UCSD-AML1 (cell line): ENCODE results near the gene EIF3L.

Experiments used
- DNase-seq: peaks from one replicate; lab custom pipeline; 2025; ENCODE audit not compliant: unreplicated experiment; lab: John Stamatoyannopoulos, UW

EIF3L gene

DNA sequence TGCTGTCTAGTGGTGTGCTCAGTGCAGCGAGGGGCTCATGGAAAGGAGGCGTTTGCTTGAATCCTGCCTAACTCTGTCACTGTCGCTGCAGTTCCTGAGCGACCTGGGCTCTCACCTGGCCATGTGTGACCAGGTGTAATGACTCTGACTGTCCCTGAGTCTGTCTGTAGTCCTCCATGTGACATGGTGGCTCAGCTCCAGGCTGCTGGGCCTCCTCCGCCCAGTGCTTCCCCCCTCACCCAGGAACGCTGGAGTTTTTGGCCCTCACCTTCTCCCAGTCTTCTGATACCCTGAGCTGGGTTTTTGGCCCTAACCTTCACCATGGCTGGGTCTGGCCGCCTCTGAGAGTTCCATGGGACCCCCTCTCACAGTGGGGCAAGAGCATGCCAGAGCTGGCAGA, 77.1 kb downstream of the EIF3L start:
- no peak for DNase-seq

DNA sequence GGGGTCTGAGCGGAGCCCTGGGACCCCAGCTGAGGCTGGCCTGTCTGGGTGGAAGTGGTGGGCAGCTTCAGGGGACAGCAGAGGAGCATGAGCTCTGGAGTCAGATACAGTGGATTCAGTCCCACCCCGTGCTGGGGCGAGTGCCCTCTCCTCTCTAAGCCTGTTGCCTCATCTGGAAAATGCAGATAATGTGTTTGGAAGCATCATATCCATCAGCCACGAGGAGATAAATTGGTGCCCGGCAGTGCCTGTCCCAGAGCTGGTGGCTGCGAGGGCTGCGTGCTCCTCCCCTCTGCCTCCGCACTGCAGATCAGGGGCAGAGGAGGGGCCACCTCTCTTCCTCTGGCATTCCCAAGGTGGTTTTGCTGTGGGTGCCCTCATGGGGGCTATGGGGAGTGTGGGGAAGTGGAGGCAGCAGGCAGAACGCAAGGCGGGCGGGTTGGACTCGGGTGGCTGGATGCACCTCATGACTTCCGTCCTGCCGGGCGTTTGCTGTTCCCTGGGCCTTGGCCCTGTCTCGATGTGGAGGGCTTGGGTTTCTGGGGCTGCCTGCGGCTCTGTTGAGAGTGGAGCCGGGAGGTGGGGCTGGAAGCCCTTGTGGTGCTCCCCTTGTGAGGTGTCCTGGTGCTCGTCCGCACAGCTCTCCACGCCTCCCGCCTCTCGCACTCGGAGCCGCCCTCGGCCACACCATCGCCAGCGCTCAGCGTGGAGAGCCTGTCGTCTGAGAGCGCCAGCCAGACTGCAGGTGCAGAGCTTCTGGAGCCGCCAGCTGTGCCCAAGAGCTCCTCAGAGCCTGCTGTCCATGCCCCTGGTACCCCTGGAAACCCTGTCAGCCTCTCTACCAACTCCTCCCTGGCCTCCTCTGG, 77.8 kb downstream of the EIF3L start:
- DNase-seq: no peak

DNA sequence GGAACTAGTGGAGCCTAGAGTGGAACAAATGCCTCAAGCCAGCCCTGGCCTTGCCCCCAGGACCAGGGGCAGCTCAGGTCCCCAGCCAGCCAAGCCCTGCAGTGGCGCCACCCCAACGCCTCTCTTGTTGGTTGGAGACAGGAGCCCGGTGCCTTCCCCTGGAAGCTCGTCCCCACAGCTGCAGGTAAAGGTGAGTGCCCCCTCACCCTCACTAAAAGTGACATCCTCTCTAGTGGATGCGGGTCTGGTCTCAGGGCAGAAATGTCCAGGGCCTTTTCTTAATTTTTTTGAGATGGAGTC, 78.4 kb downstream of the EIF3L start:
- DNase-seq: no peak

DNA sequence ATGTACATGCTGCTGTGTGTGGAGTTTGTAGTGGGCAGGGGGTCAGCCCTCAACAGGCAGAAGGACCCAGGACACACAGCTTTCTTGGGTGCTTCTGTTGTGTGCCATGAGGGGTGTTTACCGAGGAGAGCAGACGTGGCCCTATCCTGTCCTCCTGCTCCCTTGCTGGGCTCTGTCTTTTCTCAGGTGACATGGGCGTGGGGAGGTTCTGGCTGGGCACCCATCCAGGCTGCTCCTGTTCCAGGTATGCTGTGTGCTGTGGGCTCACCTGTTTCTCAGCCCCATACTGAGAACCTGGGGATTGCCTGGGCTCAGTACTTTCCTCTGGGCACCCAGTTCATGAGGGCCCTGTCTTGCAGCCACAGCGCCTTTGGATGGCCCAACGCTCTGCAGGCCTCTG, 80.2 kb downstream of the EIF3L start:
- no peak for DNase-seq

DNA sequence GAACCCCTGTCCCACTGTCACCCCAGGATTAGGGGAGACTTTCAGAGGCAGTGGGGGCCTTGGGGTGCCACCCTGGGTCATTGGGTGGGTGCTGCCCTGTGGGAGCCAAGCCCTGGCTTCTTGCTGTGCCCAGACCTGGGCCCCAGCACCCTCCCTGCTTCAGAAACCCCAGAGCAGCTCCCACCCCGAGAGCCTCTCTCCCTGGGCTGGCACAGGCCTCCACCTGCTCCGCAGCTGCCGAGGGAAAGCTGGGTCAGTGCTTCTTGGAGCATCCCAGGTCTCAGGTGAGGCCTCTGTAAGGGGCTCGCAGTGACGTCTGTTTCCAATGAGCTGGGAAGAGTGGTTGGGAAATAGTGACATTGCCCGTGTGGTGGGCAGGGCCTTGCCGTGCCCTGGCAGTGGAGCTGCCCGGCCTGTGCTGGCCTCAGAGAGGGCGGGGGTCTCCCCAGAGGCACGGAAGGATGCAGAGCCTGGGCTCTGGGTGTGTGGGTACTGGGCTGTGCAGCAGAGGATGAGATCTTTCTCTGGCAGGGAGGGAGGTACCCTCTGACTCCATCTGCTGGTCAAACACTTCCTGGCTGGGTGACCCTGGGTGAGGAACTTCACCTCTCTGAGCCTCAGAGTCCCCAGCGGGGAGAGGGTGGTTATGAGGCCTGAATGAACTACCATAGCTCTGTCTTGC, 81.2 kb downstream of the EIF3L start:
- DNase-seq: no peak

DNA sequence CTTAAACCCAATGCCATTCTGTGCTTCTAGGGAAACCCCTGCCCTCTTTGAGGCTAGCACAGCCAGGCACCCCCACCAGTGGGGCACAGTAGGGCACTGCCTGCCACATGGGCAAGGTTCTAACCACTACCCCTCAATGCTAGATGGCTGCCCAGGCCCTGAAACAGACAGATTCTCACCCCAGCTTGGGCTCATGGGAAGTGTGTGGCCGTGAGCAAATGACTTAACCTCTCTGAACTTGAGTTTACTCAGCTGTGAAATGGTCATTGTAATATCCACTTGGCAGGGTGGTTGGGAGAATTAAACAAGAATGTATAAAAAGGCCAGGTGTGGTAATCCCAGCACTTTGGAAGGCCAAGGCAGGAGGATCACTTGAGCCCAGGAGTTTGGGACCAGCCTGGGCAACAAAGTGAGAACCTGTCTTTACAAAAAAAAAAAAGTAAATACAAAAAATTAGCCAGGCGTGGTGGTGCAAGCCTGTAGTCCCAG, 81.8 kb downstream of the EIF3L start:
- no peak for DNase-seq

DNA sequence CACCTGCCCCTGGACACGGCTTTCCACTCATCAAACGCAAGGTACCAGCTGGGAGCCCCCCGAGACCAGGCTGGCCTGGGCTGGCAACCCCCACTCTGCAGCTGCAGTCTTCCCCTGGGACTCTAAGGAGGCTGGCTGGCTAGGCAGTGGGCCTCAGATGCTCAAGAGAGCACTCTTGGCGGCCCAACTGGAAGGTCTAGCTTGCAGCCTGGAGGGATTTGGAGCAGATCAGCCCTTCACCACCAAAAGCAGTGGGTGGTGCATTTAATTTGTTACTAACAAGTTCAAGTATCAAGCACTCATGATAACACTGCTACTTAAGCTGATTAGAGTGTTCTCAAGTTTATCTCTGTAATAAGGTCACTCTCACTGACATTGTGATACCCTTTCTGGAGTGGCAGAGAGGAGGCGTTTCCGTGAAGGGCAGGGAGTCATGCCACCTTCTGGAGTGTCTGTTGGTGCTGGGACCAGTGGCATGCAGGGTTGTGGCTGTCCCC, 82.7 kb downstream of the EIF3L start:
- no peak for DNase-seq

DNA sequence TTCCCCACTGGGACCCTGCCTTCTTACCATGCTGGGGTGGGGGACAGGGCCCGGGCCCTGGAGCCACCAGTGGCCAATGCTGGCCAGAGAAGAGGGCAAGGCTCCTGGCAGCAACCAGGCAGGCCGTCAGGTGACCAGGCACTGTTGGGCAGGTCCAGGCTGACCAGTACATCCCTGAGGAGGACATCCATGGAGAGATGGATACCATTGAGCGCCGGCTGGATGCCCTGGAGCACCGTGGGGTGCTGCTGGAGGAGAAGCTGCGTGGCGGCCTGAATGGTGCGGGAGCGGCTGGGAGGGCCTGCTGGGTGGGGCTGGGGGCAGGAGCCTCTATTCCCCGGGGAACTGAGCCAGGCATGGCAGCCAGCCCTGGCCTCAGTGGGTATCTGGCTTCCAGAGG, 83.2 kb downstream of the EIF3L start:
- no peak for DNase-seq

DNA sequence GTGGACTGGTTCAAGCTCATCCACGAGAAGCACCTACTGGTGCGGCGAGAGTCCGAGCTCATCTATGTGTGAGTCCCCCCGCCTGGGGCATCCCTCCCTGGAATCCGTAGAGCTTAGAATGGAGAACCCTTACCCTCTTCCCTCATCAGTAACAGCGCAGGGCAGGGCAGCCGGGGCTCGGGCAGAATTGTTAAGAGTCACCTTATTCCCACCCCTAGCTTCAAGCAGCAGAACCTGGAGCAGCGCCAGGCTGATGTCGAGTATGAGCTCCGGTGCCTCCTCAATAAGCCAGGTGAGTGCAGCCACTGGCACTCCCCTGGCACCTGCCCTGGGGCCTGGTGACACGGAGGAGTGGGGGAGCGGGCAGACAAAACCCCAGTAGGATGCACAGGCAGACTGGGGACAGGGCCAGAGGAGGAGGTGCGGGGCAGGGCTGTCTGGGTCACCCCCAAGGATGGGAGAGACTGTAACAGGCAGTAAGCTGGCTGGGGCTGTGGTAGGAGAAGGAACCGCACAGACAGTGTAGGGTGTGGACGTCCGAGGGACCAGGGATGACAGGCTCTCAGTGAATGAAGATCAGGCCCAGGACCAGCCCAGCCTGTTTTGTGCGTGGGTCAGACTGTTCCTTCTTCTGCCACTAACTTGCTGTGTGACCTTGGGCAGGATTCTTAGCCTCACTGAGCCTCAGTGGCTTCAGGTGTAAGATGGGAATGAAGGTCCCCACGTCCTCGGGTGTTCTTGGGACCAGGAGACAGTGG, 83.8 kb downstream of the EIF3L start:
- no peak for DNase-seq

DNA sequence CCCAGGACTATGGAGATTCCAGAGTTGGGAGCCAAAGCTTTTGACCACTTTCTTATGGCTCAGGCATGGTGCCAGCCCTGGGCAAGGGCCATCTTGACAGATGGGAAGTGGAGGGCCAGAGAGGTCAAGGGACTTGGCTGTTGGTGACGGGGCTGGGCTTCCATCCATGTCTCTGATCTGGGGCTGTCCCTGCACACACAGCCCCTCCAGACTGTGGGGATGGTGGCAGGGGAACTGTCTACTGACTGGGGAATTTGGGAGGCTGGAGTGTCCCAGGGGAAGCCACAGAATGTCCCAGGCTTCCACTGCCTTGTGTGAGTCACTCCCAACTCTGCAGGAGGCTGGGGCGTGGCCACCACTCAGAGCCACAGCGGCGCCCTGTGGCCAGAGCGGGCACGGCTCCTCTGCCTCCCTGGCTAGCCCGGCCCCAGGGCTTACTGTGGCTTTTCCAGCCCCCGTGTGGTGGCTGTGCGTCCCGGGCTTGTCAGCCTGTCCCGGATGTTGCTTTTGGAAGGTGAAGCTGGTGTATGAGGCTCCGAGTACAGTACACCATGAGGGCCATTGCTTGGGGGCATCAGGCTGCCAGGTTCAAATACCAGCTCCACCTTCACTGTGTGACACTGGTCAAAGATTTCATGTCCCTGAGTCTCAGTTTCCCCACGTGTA, 84.6 kb downstream of the EIF3L start:
- DNase-seq: peak; percentile 90
